GM19452 (cell line): ENCODE measurements around the gene NAA35.
"Not testable (repeated sequence)": the region's sequence is repeated elsewhere in the genome, so short reads cannot be mapped to it uniquely, and the experiment has no call there.

Experiments
- ATAC-seq: cut with Tn5 transposase; IDR thresholded peaks from one replicate; pipeline ENCODE4 v1.9.1; 2021; ENCODE audit not compliant: unreplicated experiment

NAA35 gene

GRCh38 chr9:85940832-85941621 is at the start of gene NAA35:
TSS of gene NAA35 (plus strand) at chr9:85941146. CDS start at chr9:85942160, 1,014 bp downstream.
- peak; percentile 85 for ATAC-seq

- ATAC-seq: no peak
Observed at GRCh38 chr9:85892401-85892800, 48.5 kb upstream of the NAA35 start.

- no peak for ATAC-seq
Observed at GRCh38 chr9:85895685-85896084, 45.3 kb upstream of the NAA35 start.

GRCh38 chr9:85897848-85898247 is 43.1 kb upstream of the NAA35 start:
- ATAC-seq: no peak

GRCh38 chr9:85898332-85898731 is 42.6 kb upstream of the NAA35 start:
- ATAC-seq: no peak

- no peak for ATAC-seq
Observed at GRCh38 chr9:85899388-85899787, 41.6 kb upstream of the NAA35 start.

GRCh38 chr9:85900504-85901201 is 40.3 kb upstream of the NAA35 start:
- no peak for ATAC-seq

- ATAC-seq: no peak
Observed at GRCh38 chr9:85904975-85905374, 36.0 kb upstream of the NAA35 start.

- no peak for ATAC-seq
Observed at GRCh38 chr9:85905957-85906356, 35.0 kb upstream of the NAA35 start.

- ATAC-seq: no peak
Observed at GRCh38 chr9:85909390-85909789, 31.6 kb upstream of the NAA35 start.

GRCh38 chr9:85914108-85914507 is 26.8 kb upstream of the NAA35 start:
- ATAC-seq: no peak

GRCh38 chr9:85917756-85918155 is 23.2 kb upstream of the NAA35 start:
- no peak for ATAC-seq

- no peak for ATAC-seq
Observed at GRCh38 chr9:85925493-85925892, 15.5 kb upstream of the NAA35 start.

- ATAC-seq: no peak
Observed at GRCh38 chr9:85927076-85927475, 13.9 kb upstream of the NAA35 start.

- ATAC-seq: no peak
Observed at GRCh38 chr9:85931495-85931894, 9.5 kb upstream of the NAA35 start.

GRCh38 chr9:85935950-85936349 is 5.0 kb upstream of the NAA35 start:
- ATAC-seq: not testable (repeated sequence)

GRCh38 chr9:85940275-85940831 is 593 bp upstream of the NAA35 start:
- ATAC-seq: no peak

- ATAC-seq: no peak
Observed at GRCh38 chr9:85941622-85941940, 635 bp downstream of the NAA35 start.

- ATAC-seq: no peak
Observed at GRCh38 chr9:85941966-85942912, 1.3 kb downstream of the NAA35 start.

GRCh38 chr9:85942913-85943709 is 2.2 kb downstream of the NAA35 start:
- ATAC-seq: no peak
